ENCODE data around the gene PRKCE. TPM values are rescaled to one million over a fixed set of nuclear protein-coding genes. Genes with fewer than 3 reads are reported as not detected.
"Not testable (repeated sequence)": the region's sequence is repeated elsewhere in the genome, so short reads cannot be mapped to it uniquely, and the experiment has no call there.

Gene PRKCE
- total and polyA plus RNA-seq, 11 donors: 4.1 to 22.3 (median 16.2) TPM

- Histone ChIP-seq H3K9me3 (no peaks in the 10 kb centered on the region), H3K27ac (no peak overlapping the region), H3K27me3 (no peaks in the 10 kb centered on the region), H3K4me3 (no peak overlapping the region), H3K4me1 (peaks cover 0 to 37% (median 1%) of the 10 kb centered on the region in 12 donors), H3K36me3 (no peaks in the 10 kb centered on the region)
- no peak for TF ChIP-seq POLR2A (IDR thresholded peaks at IDR 0.05)
- TF ChIP-seq, protein P1, sequence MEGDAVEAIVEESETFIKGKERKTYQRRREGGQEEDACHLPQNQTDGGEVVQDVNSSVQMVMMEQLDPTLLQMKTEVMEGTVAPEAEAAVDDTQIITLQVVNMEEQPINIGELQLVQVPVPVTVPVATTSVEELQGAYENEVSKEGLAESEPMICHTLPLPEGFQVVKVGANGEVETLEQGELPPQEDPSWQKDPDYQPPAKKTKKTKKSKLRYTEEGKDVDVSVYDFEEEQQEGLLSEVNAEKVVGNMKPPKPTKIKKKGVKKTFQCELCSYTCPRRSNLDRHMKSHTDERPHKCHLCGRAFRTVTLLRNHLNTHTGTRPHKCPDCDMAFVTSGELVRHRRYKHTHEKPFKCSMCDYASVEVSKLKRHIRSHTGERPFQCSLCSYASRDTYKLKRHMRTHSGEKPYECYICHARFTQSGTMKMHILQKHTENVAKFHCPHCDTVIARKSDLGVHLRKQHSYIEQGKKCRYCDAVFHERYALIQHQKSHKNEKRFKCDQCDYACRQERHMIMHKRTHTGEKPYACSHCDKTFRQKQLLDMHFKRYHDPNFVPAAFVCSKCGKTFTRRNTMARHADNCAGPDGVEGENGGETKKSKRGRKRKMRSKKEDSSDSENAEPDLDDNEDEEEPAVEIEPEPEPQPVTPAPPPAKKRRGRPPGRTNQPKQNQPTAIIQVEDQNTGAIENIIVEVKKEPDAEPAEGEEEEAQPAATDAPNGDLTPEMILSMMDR (IDR thresholded peaks at IDR 0.05): no peak
- no peak for ATAC-seq
- intact Hi-C loops (cut with DNase I): no loop called here
- DNase-seq: no peak
- 96 to 99% (median 97%) methylated on average over 3 of the region's 3 CpGs for WGBS, 4 donors
Observed at GRCh38 chr2:45911538-45911937, 260.1 kb downstream of the PRKCE start.

- no peak overlapping the region for H3K27ac ChIP-seq
- H3K36me3 ChIP-seq: no peaks in the 10 kb centered on the region
- intact Hi-C loops (cut with DNase I): no loop called here
- peaks cover 0 to 37% (median 1%) of the 10 kb centered on the region in 12 donors for H3K4me1 ChIP-seq
- no peak for TF ChIP-seq POLR2A (IDR thresholded peaks at IDR 0.05)
- TF ChIP-seq, protein P1 (IDR thresholded peaks at IDR 0.05): no peak
- no peaks in the 10 kb centered on the region for H3K27me3 ChIP-seq
- WGBS, 4 donors: 62 to 69% (median 66%) methylated on average over 5 of the region's 5 CpGs
- H3K4me3 ChIP-seq: no peak overlapping the region
- H3K9me3 ChIP-seq: no peaks in the 10 kb centered on the region
- DNase-seq (no peak), ATAC-seq (no peak)
Observed at GRCh38 chr2:45912109-45912508, 260.6 kb downstream of the PRKCE start.

GRCh38 chr2:45913539-45913938 lies 262.1 kb downstream of the PRKCE start:
- intact Hi-C loops (cut with DNase I): no loop called here
- TF ChIP-seq, protein P1 (IDR thresholded peaks at IDR 0.05): no peak
- no peak for TF ChIP-seq POLR2A (IDR thresholded peaks at IDR 0.05)
- peaks cover 0 to 35% (median 2%) of the 10 kb centered on the region in 12 donors for H3K4me1 ChIP-seq
- no peaks in the 10 kb centered on the region for H3K27me3 ChIP-seq
- ATAC-seq (no peak), DNase-seq (no peak)
- no peaks in the 10 kb centered on the region for H3K9me3 ChIP-seq
- H3K27ac ChIP-seq: no peak overlapping the region
- no peaks in the 10 kb centered on the region for H3K36me3 ChIP-seq
- 67 to 77% (median 70%) methylated on average over 2 of the region's 2 CpGs for WGBS, 4 donors
- H3K4me3 ChIP-seq: no peak overlapping the region

DNA sequence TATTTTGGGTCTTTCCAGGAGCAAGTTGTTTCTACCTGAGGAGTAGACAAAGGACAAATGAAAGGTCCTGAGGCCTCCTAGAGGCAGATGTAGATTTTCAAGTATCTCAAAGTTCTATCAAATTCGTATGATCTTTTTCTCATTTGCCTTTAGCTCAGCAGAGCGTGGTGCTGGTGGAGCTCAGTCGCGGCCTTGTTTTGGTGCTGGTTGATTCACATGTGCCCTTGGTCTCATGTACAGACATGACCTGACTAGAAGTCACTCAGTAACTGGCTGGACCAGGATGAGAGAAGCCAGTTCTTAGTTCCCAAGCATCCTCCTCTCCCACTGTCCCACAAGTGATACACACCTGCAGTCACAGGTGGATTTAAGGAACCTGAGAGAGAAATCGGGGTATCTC lies 264.0 kb downstream of the PRKCE start:
- no peak for DNase-seq
- no peaks in the 10 kb centered on the region for H3K27me3 ChIP-seq
- peaks cover 0 to 35% (median 14%) of the 10 kb centered on the region in 12 donors for H3K4me1 ChIP-seq
- no peak overlapping the region for H3K4me3 ChIP-seq
- no peaks in the 10 kb centered on the region for H3K36me3 ChIP-seq
- TF ChIP-seq POLR2A (IDR thresholded peaks at IDR 0.05): no peak
- TF ChIP-seq, protein P1 (IDR thresholded peaks at IDR 0.05): no peak
- WGBS, 4 donors: 94 to 97% (median 97%) methylated on average over 5 of the region's 5 CpGs
- no peak overlapping the region for H3K27ac ChIP-seq
- intact Hi-C loops (cut with DNase I): no loop called here
- no peak for ATAC-seq
- no peaks in the 10 kb centered on the region for H3K9me3 ChIP-seq

GRCh38 chr2:45917561-45918176 lies 266.2 kb downstream of the PRKCE start:
- H3K27me3 ChIP-seq; H3K9me3 ChIP-seq; H3K27ac ChIP-seq; H3K36me3 ChIP-seq; ATAC-seq; intact Hi-C loops (cut with DNase I); DNase-seq; H3K4me3 ChIP-seq: not testable (repeated sequence)
- peaks cover 0 to 34% (median 17%) of the 10 kb centered on the region in 12 donors for H3K4me1 ChIP-seq
- 95 to 99% (median 98%) methylated on average over 15 to 49 of the region's 49 CpGs for WGBS, 4 donors
